ENCODE results near the gene GAREM2. TPM values are rescaled to one million over a fixed set of nuclear protein-coding genes. Genes with fewer than 3 reads are reported as not detected.

Gene GAREM2
- total RNA-seq, 2 donors from 2014 or later, result 2.3 to 5.6 TPM

GRCh38 chr2:26148501-26148900, 24.4 kb upstream of the GAREM2 start:
- Histone ChIP-seq H3K9me3 (no peaks in the 10 kb centered on the region), H3K27me3 (replicated peaks; ENCODE audit: insufficient read depth) (no peaks in the 10 kb centered on the region), H3K27ac (no peak overlapping the region), H3K4me3 (no peak overlapping the region), H3K4me1 (ENCODE audit: control insufficient read depth in 1 of 2, low read depth in 2 of 2) (no peaks in the 10 kb centered on the region), H3K36me3 (no peaks in the 10 kb centered on the region)
- TF ChIP-seq, protein P1, sequence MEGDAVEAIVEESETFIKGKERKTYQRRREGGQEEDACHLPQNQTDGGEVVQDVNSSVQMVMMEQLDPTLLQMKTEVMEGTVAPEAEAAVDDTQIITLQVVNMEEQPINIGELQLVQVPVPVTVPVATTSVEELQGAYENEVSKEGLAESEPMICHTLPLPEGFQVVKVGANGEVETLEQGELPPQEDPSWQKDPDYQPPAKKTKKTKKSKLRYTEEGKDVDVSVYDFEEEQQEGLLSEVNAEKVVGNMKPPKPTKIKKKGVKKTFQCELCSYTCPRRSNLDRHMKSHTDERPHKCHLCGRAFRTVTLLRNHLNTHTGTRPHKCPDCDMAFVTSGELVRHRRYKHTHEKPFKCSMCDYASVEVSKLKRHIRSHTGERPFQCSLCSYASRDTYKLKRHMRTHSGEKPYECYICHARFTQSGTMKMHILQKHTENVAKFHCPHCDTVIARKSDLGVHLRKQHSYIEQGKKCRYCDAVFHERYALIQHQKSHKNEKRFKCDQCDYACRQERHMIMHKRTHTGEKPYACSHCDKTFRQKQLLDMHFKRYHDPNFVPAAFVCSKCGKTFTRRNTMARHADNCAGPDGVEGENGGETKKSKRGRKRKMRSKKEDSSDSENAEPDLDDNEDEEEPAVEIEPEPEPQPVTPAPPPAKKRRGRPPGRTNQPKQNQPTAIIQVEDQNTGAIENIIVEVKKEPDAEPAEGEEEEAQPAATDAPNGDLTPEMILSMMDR (IDR thresholded peaks at IDR 0.05), result no peak
- ATAC-seq (ENCODE audit: insufficient number of reproducible peaks, low FRiP score, low read depth) (no peak), DNase-seq (ENCODE audit: low spot score) (no peak)

GRCh38 chr2:26150243-26150642, 22.6 kb upstream of the GAREM2 start:
- H3K27me3 ChIP-seq (replicated peaks; ENCODE audit: insufficient read depth), result peaks cover 4% of the 10 kb centered on the region
- TF ChIP-seq, protein P1 (IDR thresholded peaks at IDR 0.05), result no peak
- no peak for DNase-seq (ENCODE audit: low spot score)
- H3K4me1 ChIP-seq (ENCODE audit: control insufficient read depth in 1 of 2, low read depth in 2 of 2), result no peaks in the 10 kb centered on the region
- no peak overlapping the region for H3K4me3 ChIP-seq
- no peaks in the 10 kb centered on the region for H3K9me3 ChIP-seq
- H3K36me3 ChIP-seq, result no peaks in the 10 kb centered on the region
- no peak overlapping the region for H3K27ac ChIP-seq
- no peak for ATAC-seq (ENCODE audit: insufficient number of reproducible peaks, low FRiP score, low read depth)

DNA sequence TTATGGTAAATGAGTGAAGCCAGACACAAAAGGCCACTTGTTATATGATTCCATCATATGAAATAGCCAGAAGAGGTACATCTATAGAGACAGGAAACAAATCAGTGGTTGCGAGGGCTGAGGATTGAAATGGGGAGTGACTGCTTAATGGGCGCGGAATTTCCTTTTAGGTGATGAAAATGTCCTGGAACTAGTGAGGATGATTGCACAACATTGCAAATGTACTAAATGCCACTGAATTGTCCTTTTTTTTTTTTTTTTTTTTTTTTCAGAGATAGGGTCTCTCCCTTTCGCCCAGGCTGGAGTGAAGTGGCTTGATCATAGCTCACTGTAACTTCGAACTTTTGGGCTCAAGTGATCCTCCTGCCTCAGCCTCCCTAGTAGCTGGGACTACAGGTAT, 15.3 kb upstream of the GAREM2 start:
- ATAC-seq (ENCODE audit: insufficient number of reproducible peaks, low FRiP score, low read depth) (no peak), DNase-seq (ENCODE audit: low spot score) (no peak)
- Histone ChIP-seq H3K27ac (no peak overlapping the region), H3K4me3 (no peak overlapping the region), H3K27me3 (replicated peaks; ENCODE audit: insufficient read depth) (peaks cover 4% of the 10 kb centered on the region), H3K36me3 (no peaks in the 10 kb centered on the region), H3K4me1 (ENCODE audit: control insufficient read depth in 1 of 2, low read depth in 2 of 2) (no peaks in the 10 kb centered on the region), H3K9me3 (no peaks in the 10 kb centered on the region)
- TF ChIP-seq, protein P1 (IDR thresholded peaks at IDR 0.05), result no peak

DNA sequence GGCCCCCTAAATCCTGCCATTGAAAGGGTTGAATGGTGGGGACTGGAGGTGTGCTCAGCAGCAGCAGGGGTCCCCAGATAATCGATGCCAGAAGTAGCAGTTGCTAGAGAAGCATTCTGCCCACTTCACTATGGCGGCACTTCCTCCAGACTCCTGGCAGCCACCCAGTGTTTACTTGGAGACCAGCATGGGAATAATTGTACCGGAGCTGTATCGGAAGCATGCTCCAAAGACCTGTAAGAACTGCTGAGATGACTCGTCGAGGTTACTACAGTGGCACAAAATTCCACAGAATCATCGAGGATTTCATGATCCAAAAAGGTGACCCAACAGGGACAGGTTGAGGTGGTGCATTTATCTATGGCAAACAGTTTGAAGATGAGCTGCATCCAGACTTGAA, 11.0 kb upstream of the GAREM2 start:
- Histone ChIP-seq H3K36me3 (no peaks in the 10 kb centered on the region), H3K27me3 (replicated peaks; ENCODE audit: insufficient read depth) (no peaks in the 10 kb centered on the region), H3K9me3 (no peaks in the 10 kb centered on the region), H3K27ac (no peak overlapping the region), H3K4me1 (ENCODE audit: control insufficient read depth in 1 of 2, low read depth in 2 of 2) (no peaks in the 10 kb centered on the region), H3K4me3 (no peak overlapping the region)
- TF ChIP-seq, protein P1 (IDR thresholded peaks at IDR 0.05), result no peak
- no peak for DNase-seq (ENCODE audit: low spot score)
- ATAC-seq (ENCODE audit: insufficient number of reproducible peaks, low FRiP score, low read depth), result no peak

GRCh38 chr2:26162963-26163362, 9.9 kb upstream of the GAREM2 start:
- ATAC-seq (ENCODE audit: insufficient number of reproducible peaks, low FRiP score, low read depth) (no peak), DNase-seq (ENCODE audit: low spot score) (no peak)
- no peaks in the 10 kb centered on the region for H3K9me3 ChIP-seq
- TF ChIP-seq, protein P1 (IDR thresholded peaks at IDR 0.05), result no peak
- no peak overlapping the region for H3K27ac ChIP-seq
- H3K27me3 ChIP-seq (replicated peaks; ENCODE audit: insufficient read depth), result no peaks in the 10 kb centered on the region
- H3K36me3 ChIP-seq, result no peaks in the 10 kb centered on the region
- no peaks in the 10 kb centered on the region for H3K4me1 ChIP-seq (ENCODE audit: control insufficient read depth in 1 of 2, low read depth in 2 of 2)
- no peak overlapping the region for H3K4me3 ChIP-seq

All from thoracic aorta (tissue), 2 donors.